ENCODE data around the gene UPF3A.

GRCh38 chr13:114256547-114256946, 24.9 kb upstream of the UPF3A start:
- no peak for TF ChIP-seq CTCF (IDR thresholded peaks at IDR 0.05)
- TF ChIP-seq POLR2A (IDR thresholded peaks at IDR 0.05) = no peak

All from stomach (tissue), 4 donors.